A549 (cell line): ENCODE data around the gene ASB1. TPM values are rescaled to one million over a fixed set of nuclear protein-coding genes. Genes with fewer than 3 reads are reported as not detected.

ENCODE experiments used
- ATAC-seq, 2 experiments: fragments of 200-7000 bp in 1 of 2; fragments of >200 bp in 1 of 2; cut with Nextera tagmentation in 1 of 2; cut with Tn5 transposase in 1 of 2; 3 replicates each; pipeline versions ENCODE4 v1.8.0 to v1.9.1; 2018 to 2020; ENCODE audit warnings: mild to moderate bottlenecking in 1 of 2, moderate library complexity in 1 of 2
- CTCF ChIA-PET: fragments of 300-600 bp; sonication (Branson Sonifier 250); formaldehyde crosslinking; extraction: SDS; loops from one replicate; lab custom pipeline; 2021; ENCODE audit warnings: antibody characterized with exemption, inconsistent platforms; lab: Yijun Ruan, JAX
- POLR2A ChIA-PET: fragments of 350-600 bp; formaldehyde crosslinking; extraction: SDS; loops from one replicate; lab custom pipeline; 2021; ENCODE audit warnings: antibody characterized with exemption, inconsistent platforms; lab: Yijun Ruan, JAX
- DNase-seq, 2 experiments: peaks; one replicate each; pipeline versions ENCODE4 v3.0.0 to v3.0.0-alpha.2; 2011 to 2016; ENCODE audit warnings: low read depth in 1 of 2, low spot score in 1 of 2
- FAIRE-seq: peaks from 2 replicates; lab custom pipeline; 2011; peaks lifted over from hg19 to GRCh38; lab: Jason Lieb, UNC
- H3K27ac ChIP-seq, 2 experiments: fragments of >200 bp; sonication (Bioruptor Twin); formaldehyde crosslinking; 3 replicates each; pipeline ENCODE4 v1.5.1; 2016 to 2017
- H3K4me1 ChIP-seq: fragments of >200 bp; sonication (Bioruptor Twin); formaldehyde crosslinking; 3 replicates; pipeline ENCODE4 v1.6.1; 2016
- H3K4me2 ChIP-seq: fragments of >200 bp; sonication (Bioruptor Twin); formaldehyde crosslinking; 3 replicates; pipeline ENCODE4 v1.6.1; 2016
- H3K4me3 ChIP-seq: fragments of >200 bp; sonication (Bioruptor Twin); formaldehyde crosslinking; 3 replicates; pipeline ENCODE4 v1.5.1; 2016
- H3K9me3 ChIP-seq: fragments of >200 bp; sonication (Bioruptor Twin); formaldehyde crosslinking; 3 replicates; pipeline ENCODE4 v1.6.1; 2016
- BCL3 ChIP-seq: fragments of >200 bp; sonication (Bioruptor Twin); formaldehyde crosslinking; IDR thresholded peaks from 3 replicates; pipeline ENCODE4 v1.6.1; 2016
- CBX2 ChIP-seq: fragments of 200-600 bp; sonication (generic); IDR thresholded peaks from 2 replicates; pipeline ENCODE4 v1.6.1; 2016; ENCODE audit warnings: low read depth, mild to moderate bottlenecking, borderline replicate concordance
- CTCF ChIP-seq: fragments of >200 bp; sonication (Bioruptor Twin); formaldehyde crosslinking; IDR thresholded peaks from 3 replicates; pipeline ENCODE4 v1.5.1; 2016
- ESRRA ChIP-seq: fragments of 150-350 bp; IDR thresholded peaks from 2 replicates; pipeline ENCODE4 v1.6.1; 2014; ENCODE audit warnings: mild to moderate bottlenecking, low read length, borderline replicate concordance
- FOSB ChIP-seq: fragments of 250-450 bp; sonication (Bioruptor Pico); IDR thresholded peaks from 2 replicates; pipeline ENCODE4 v1.5.0; 2020; ENCODE audit warnings: mild to moderate bottlenecking, moderate library complexity
- HDAC2 ChIP-seq: fragments of 200-600 bp; sonication (generic); IDR thresholded peaks from 2 replicates; pipeline ENCODE4 v1.6.1; 2016
- HMGXB4 ChIP-seq: fragments of 250-450 bp; sonication (Bioruptor Pico); IDR thresholded peaks from 2 replicates; pipeline ENCODE4 v1.5.0; 2021; ENCODE audit warnings: mild to moderate bottlenecking, moderate library complexity, borderline replicate concordance
- HOXA7 ChIP-seq: fragments of 250-450 bp; sonication (Bioruptor Pico); IDR thresholded peaks from 2 replicates; pipeline ENCODE4 v1.5.0; 2020; ENCODE audit warnings: mild to moderate bottlenecking, moderate library complexity
- MAX ChIP-seq: IDR thresholded peaks from 2 replicates; pipeline ENCODE4 v1.6.1; 2012
- POLR2A ChIP-seq: IDR thresholded peaks from 2 replicates; pipeline ENCODE4 v1.6.1; 2012; ENCODE audit warnings: mild to moderate bottlenecking, low read length
- POLR2AphosphoS2 ChIP-seq: conservative IDR thresholded peaks from 2 replicates; pipeline ENCODE4 v1.6.1; 2012; ENCODE audit warnings: low read length, improper control_type of control experiment, inconsistent platforms
- USF2 ChIP-seq: fragments of 450-650 bp; IDR thresholded peaks from 2 replicates; pipeline ENCODE4 v1.6.1; 2014; ENCODE audit warnings: antibody characterized with exemption
- ZFP36 ChIP-seq: fragments of 450-650 bp; IDR thresholded peaks from 2 replicates; pipeline ENCODE4 v1.6.1; 2014; ENCODE audit warnings: borderline replicate concordance; ENCODE audit not compliant: partially characterized antibody
- ZNF302 ChIP-seq: fragments of 250-450 bp; sonication (Bioruptor Pico); IDR thresholded peaks from 2 replicates; pipeline ENCODE4 v1.9.0; 2021; ENCODE audit warnings: inconsistent platforms, mild to moderate bottlenecking, moderate library complexity
- ZSCAN20 ChIP-seq: fragments of 250-450 bp; sonication (Bioruptor Pico); IDR thresholded peaks from 2 replicates; pipeline ENCODE4 v1.8.0; 2022; ENCODE audit warnings: mild to moderate bottlenecking, moderate library complexity
- WGBS: methylation state at CpG from one replicate; pipeline ENCODE4 v1.1.6; 2017; ENCODE audit errors: missing lambda C conversion rate; 5-methylcytosine and 5-hydroxymethylcytosine counted together
- polyA plus RNA-seq, 4 experiments: library from polyadenylated mRNA; depleted of rRNA in 3 of 4; stranded (reverse); fragments of >200 nt; fragmentation: RNase III in 1 of 4; extraction: RNeasy Plus Mini Kit Qiagen cat#74134 plus additional on column Dnase treatment in 1 of 4; gene quantifications; 2 replicates in 3 of 4; 3 replicates in 1 of 4; pipeline ENCODE4 v1.2.3, GENCODE V29; 2011 to 2017

Gene ASB1
- polyA plus RNA-seq, 2 of the 4 experiments (the other 2 are of a cell fraction): 24.6 to 42.7 TPM

- DNase-seq (peak in 1 of 2 experiments; percentile 12), ATAC-seq (no peak), FAIRE-seq (no peak)
- Histone ChIP-seq H3K4me2 (no peak overlapping the region), H3K4me1 (no peaks in the 10 kb centered on the region), H3K4me3 (no peak overlapping the region), H3K27ac (no peak overlapping the region), H3K9me3 (peaks cover 8% of the 10 kb centered on the region; the same call in 2 of the 3 replicates)
- ChIA-PET CTCF (interaction anchor here (0.6 kb wide), 1 partner anchor 16 kb away, joined by 3 read pairs; no protein-coding TSS in a partner anchor), POLR2A (no interaction called here)
- TF ChIP-seq ZNF302 (CRISPR knock-in tag): no peak
- no peak for TF ChIP-seq USF2
- TF ChIP-seq ZSCAN20: no peak
- TF ChIP-seq MAX: no peak
- no peak for TF ChIP-seq BCL3
- TF ChIP-seq HMGXB4 (CRISPR knock-in tag): no peak
- no peak for TF ChIP-seq POLR2AphosphoS2
- no peak for TF ChIP-seq FOSB (CRISPR knock-in tag)
- 84% methylated on average over 23 of the region's 23 CpGs for WGBS
Measured at GRCh38 chr2:238484522-238485452, 58.1 kb downstream of the ASB1 start.

- ChIA-PET POLR2A (no interaction called here), CTCF (no interaction called here)
- TF ChIP-seq POLR2AphosphoS2 (no peak), USF2 (no peak), HOXA7 (CRISPR knock-in tag) (no peak), MAX (no peak), CTCF (no peak), ZFP36 (no peak), POLR2A (no peak), ESRRA (no peak), HDAC2 (no peak), CBX2 (no peak)
- FAIRE-seq (no peak), DNase-seq (no peak), ATAC-seq (no peak)
- Histone ChIP-seq H3K4me3 (no peak overlapping the region), H3K4me2 (no peak overlapping the region), H3K4me1 (no peaks in the 10 kb centered on the region), H3K27ac (no peak overlapping the region), H3K9me3 (no peaks in the 10 kb centered on the region)
- WGBS: 69% methylated on average over 5 of the region's 5 CpGs
Measured at GRCh38 chr2:238486123-238486848, 59.6 kb downstream of the ASB1 start.
